Endodermal cell (in vitro differentiated cells): ENCODE measurements around the gene ARCN1. TPM values are rescaled to one million over a fixed set of nuclear protein-coding genes. Genes with fewer than 3 reads are reported as not detected.

Experiments
- DNase-seq: peaks from one replicate; pipeline ENCODE4 v3.0.0-alpha.2; 2017
- H3K27ac ChIP-seq: 2 replicates; pipeline ENCODE4 v1.5.1; 2013; ENCODE audit warnings: mild to moderate bottlenecking, low read depth, low read length, moderate library complexity
- H3K27me3 ChIP-seq: 2 replicates; pipeline ENCODE4 v1.6.1; 2013; ENCODE audit warnings: mild to moderate bottlenecking, low read length, moderate library complexity; ENCODE audit not compliant: insufficient read depth, control insufficient read depth, poor library complexity, severe bottlenecking
- H3K36me3 ChIP-seq: 2 replicates; pipeline ENCODE4 v1.7.0; 2013; ENCODE audit warnings: mild to moderate bottlenecking, low read length, moderate library complexity; ENCODE audit not compliant: control insufficient read depth, insufficient read depth
- H3K4me1 ChIP-seq: one replicate; pipeline ENCODE4 v1.7.0; 2013; ENCODE audit warnings: low read length; ENCODE audit not compliant: control insufficient read depth, insufficient read depth
- H3K4me3 ChIP-seq: 2 replicates; pipeline ENCODE4 v1.5.1; 2013; ENCODE audit warnings: mild to moderate bottlenecking, low read length, moderate library complexity
- H3K9ac ChIP-seq: 2 replicates; pipeline ENCODE4 v1.6.1; 2013; ENCODE audit warnings: mild to moderate bottlenecking, low read length, moderate library complexity; ENCODE audit not compliant: poor library complexity, severe bottlenecking; ENCODE audit errors: extremely low read depth
- H3K9me3 ChIP-seq: 2 replicates; pipeline ENCODE4 v1.6.1; 2013; ENCODE audit warnings: mild to moderate bottlenecking, low read length, moderate library complexity; ENCODE audit not compliant: control insufficient read depth
- H3K27ac Mint-ChIP-seq: 2 replicates; pipeline ENCODE4 v1.8.0; 2020; ENCODE audit warnings: mixed read lengths
- H3K27me3 Mint-ChIP-seq: 2 replicates; pipeline ENCODE4 v1.8.0; 2021; ENCODE audit warnings: mild to moderate bottlenecking, mixed read lengths; ENCODE audit not compliant: insufficient read depth
- H3K36me3 Mint-ChIP-seq: 2 replicates; pipeline ENCODE4 v1.8.0; 2020; ENCODE audit warnings: low read depth, mixed read lengths
- H3K4me1 Mint-ChIP-seq: 2 replicates; pipeline ENCODE4 v1.8.0; 2020; ENCODE audit warnings: mixed read lengths
- H3K4me3 Mint-ChIP-seq: 2 replicates; pipeline ENCODE4 v1.8.0; 2020; ENCODE audit warnings: mild to moderate bottlenecking, moderate library complexity, mixed read lengths
- H3K9me3 Mint-ChIP-seq: 2 replicates; pipeline ENCODE4 v1.8.0; 2020; ENCODE audit warnings: mild to moderate bottlenecking, mixed read lengths
- WGBS, 2 experiments: methylation state at CpG; one replicate each; pipeline versions ENCODE4 v1.1.5 to v1.1.7; 2013; ENCODE audit warnings: missing lambda C conversion rate in 2 of 2, mixed read lengths in 1 of 2; ENCODE audit not compliant: insufficient coverage in 1 of 2, insufficient read length in 1 of 2; 5-methylcytosine and 5-hydroxymethylcytosine counted together
- total RNA-seq, 2 donors: library from RNA; stranded (reverse); fragmentation: NEBNext Ultra II Directional in 1 of 2; extraction: Animal tissue kit (Norgen Biotek cat#: 25700) in 1 of 2; gene quantifications; 2 replicates in 1 of 2; 3 replicates in 1 of 2; pipeline ENCODE4 v1.2.1, GENCODE V29; 2021
- TF ChIP-seq, protein P1 (sequence below): fragments of 200-600 bp; sonication (generic); conservative IDR thresholded peaks from 2 replicates; pipeline ENCODE4 v1.5.0; 2021; ENCODE audit warnings: antibody characterized with exemption, mild to moderate bottlenecking

ARCN1 gene
- total RNA-seq, 2 donors from 2014 or later: 130 to 161 TPM

- Mint-ChIP-seq H3K27me3 (peaks cover 22% of the 10 kb centered on the region), H3K9me3 (no peaks in the 10 kb centered on the region), H3K4me3 (no peak overlapping the region), H3K4me1 (peaks cover 44% of the 10 kb centered on the region), H3K27ac (no peak overlapping the region), H3K36me3 (no peaks in the 10 kb centered on the region)
- Histone ChIP-seq H3K9me3 (no peaks in the 10 kb centered on the region), H3K9ac (no peak overlapping the region), H3K4me3 (no peak overlapping the region), H3K27ac (peak overlapping the region; percentile 84), H3K4me1 (peaks cover 7% of the 10 kb centered on the region), H3K36me3 (peaks cover under 1% of the 10 kb centered on the region), H3K27me3 (no peaks in the 10 kb centered on the region)
- WGBS, 2 experiments: 81% methylated on average over 6 of the region's 6 CpGs
- TF ChIP-seq, protein P1, sequence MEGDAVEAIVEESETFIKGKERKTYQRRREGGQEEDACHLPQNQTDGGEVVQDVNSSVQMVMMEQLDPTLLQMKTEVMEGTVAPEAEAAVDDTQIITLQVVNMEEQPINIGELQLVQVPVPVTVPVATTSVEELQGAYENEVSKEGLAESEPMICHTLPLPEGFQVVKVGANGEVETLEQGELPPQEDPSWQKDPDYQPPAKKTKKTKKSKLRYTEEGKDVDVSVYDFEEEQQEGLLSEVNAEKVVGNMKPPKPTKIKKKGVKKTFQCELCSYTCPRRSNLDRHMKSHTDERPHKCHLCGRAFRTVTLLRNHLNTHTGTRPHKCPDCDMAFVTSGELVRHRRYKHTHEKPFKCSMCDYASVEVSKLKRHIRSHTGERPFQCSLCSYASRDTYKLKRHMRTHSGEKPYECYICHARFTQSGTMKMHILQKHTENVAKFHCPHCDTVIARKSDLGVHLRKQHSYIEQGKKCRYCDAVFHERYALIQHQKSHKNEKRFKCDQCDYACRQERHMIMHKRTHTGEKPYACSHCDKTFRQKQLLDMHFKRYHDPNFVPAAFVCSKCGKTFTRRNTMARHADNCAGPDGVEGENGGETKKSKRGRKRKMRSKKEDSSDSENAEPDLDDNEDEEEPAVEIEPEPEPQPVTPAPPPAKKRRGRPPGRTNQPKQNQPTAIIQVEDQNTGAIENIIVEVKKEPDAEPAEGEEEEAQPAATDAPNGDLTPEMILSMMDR: no peak
- no peak for DNase-seq
Observed at GRCh38 chr11:118619444-118620197, 47.4 kb downstream of the ARCN1 start.

- peak overlapping the region; percentile 74 for H3K4me3 Mint-ChIP-seq
- no peaks in the 10 kb centered on the region for H3K9me3 ChIP-seq
- 83 to 85% methylated on average over 6 to 7 of the region's 7 CpGs for WGBS, 2 experiments
Observed at GRCh38 chr11:118620529-118621070, 48.4 kb downstream of the ARCN1 start.

GRCh38 chr11:118621071-118621783 lies 49.0 kb downstream of the ARCN1 start:
- peaks cover 32% of the 10 kb centered on the region for H3K4me1 Mint-ChIP-seq

More at GRCh38 chr11:118620529-118621070, 48.4 kb downstream of the ARCN1 start:
- no peak for DNase-seq
- Histone ChIP-seq H3K4me1 (peaks cover 6% of the 10 kb centered on the region), H3K27me3 (no peaks in the 10 kb centered on the region), H3K4me3 (peak overlapping the region; percentile 83), H3K9ac (peak overlapping the region; percentile 52), H3K36me3 (peaks cover 7% of the 10 kb centered on the region), H3K27ac (peak overlapping the region; percentile 76)
- H3K36me3 Mint-ChIP-seq: no peaks in the 10 kb centered on the region
- H3K9me3 Mint-ChIP-seq: no peaks in the 10 kb centered on the region
- peak overlapping the region; percentile 88 for H3K27ac Mint-ChIP-seq
- H3K27me3 Mint-ChIP-seq: peaks cover 16% of the 10 kb centered on the region
- peaks cover 36% of the 10 kb centered on the region for H3K4me1 Mint-ChIP-seq
- TF ChIP-seq, protein P1: no peak

More at GRCh38 chr11:118621071-118621783, 49.0 kb downstream of the ARCN1 start:
- 0 to 1% methylated on average over 7 to 36 of the region's 38 CpGs for WGBS, 2 experiments
- no peaks in the 10 kb centered on the region for H3K9me3 Mint-ChIP-seq
- TF ChIP-seq, protein P1: no peak
- Histone ChIP-seq H3K27ac (peak overlapping the region; percentile 76), H3K4me3 (peak overlapping the region; percentile 83), H3K9ac (peak overlapping the region; percentile 52), H3K36me3 (peaks cover 7% of the 10 kb centered on the region), H3K27me3 (no peaks in the 10 kb centered on the region), H3K4me1 (no peaks in the 10 kb centered on the region), H3K9me3 (no peaks in the 10 kb centered on the region)
- H3K27me3 Mint-ChIP-seq: peaks cover 15% of the 10 kb centered on the region
- H3K27ac Mint-ChIP-seq: peak overlapping the region; percentile 88
- peak overlapping the region; percentile 74 for H3K4me3 Mint-ChIP-seq
- DNase-seq: peak; percentile 97
- no peaks in the 10 kb centered on the region for H3K36me3 Mint-ChIP-seq
